Measurements from ENCODE around the gene ITIH3.

ITIH3 gene

GRCh38 chr3:52845157-52845556 lies 50.6 kb downstream of the ITIH3 start:
- DNase-seq (ENCODE audit: low read depth) = no peak

GRCh38 chr3:52845691-52846431 lies 51.3 kb downstream of the ITIH3 start:
- DNase-seq (ENCODE audit: low read depth) = no peak

- DNase-seq (ENCODE audit: low read depth) = no peak
Measured at GRCh38 chr3:52846432-52846965, 51.9 kb downstream of the ITIH3 start.

GRCh38 chr3:52847241-52847640 lies 52.6 kb downstream of the ITIH3 start:
- no peak for DNase-seq (ENCODE audit: low read depth)

GRCh38 chr3:52847726-52848125 lies 53.1 kb downstream of the ITIH3 start:
- no peak for DNase-seq (ENCODE audit: low read depth)

- no peak for DNase-seq (ENCODE audit: low read depth)
Measured at GRCh38 chr3:52848617-52849016, 54.0 kb downstream of the ITIH3 start.

GRCh38 chr3:52849656-52850055 lies 55.1 kb downstream of the ITIH3 start:
- no peak for DNase-seq (ENCODE audit: low read depth)

GRCh38 chr3:52851348-52851747 lies 56.8 kb downstream of the ITIH3 start:
- DNase-seq (ENCODE audit: low read depth) = no peak

- no peak for DNase-seq (ENCODE audit: low read depth)
Measured at GRCh38 chr3:52852419-52852818, 57.8 kb downstream of the ITIH3 start.

GRCh38 chr3:52854013-52854412 lies 59.4 kb downstream of the ITIH3 start:
- DNase-seq (ENCODE audit: low read depth) = no peak

- no peak for DNase-seq (ENCODE audit: low read depth)
Measured at GRCh38 chr3:52856666-52857065, 62.1 kb downstream of the ITIH3 start.

- DNase-seq (ENCODE audit: low read depth) = no peak
Measured at GRCh38 chr3:52857133-52857532, 62.5 kb downstream of the ITIH3 start.

GRCh38 chr3:52857864-52858263 lies 63.3 kb downstream of the ITIH3 start:
- DNase-seq (ENCODE audit: low read depth) = no peak
